ENCODE results near the gene SLC6A20.
"Not testable (repeated sequence)": the region's sequence is repeated elsewhere in the genome, so short reads cannot be mapped to it uniquely, and the experiment has no call there.

SLC6A20 gene

DNA sequence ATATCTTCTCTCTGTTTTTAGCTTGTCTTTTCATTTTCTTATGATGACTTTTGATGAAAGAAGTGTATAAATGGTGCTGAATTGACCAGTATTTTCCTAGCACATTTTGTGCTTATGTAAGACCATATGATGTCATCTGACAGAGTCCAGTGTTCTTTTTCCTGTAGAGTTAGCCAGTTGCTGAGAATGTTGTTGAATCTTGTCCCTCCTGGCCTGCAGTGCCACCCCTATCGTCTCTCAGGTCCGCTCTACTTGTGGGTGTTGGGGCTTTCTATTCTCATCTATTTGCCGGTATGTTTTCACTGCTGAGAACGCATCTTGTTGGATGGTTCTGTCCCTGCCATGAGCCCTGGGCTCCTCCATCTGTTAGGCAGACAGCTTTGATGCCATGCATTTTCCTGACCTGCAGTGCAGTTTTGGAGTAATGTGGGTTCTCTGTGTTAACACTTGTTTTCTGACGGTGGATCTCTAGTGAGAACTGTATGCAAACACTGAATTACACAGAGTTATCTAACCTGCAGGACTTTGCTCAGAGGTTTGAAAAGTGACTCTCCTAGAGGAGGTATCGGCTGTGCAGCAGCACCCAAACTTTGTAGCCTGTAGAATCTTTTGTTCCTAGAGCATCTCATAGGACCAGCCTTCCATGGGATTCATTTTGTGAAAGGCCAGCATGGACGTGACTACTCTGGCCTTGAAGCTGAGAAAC is 44.6 kb downstream of the SLC6A20 start:
- Histone ChIP-seq H3K27ac (no peak overlapping the region), H3K4me3 (no peak overlapping the region)
- no peak for TF ChIP-seq CTCF (IDR thresholded peaks at IDR 0.05)
- no peak for DNase-seq (ENCODE audit: low spot score)

DNA sequence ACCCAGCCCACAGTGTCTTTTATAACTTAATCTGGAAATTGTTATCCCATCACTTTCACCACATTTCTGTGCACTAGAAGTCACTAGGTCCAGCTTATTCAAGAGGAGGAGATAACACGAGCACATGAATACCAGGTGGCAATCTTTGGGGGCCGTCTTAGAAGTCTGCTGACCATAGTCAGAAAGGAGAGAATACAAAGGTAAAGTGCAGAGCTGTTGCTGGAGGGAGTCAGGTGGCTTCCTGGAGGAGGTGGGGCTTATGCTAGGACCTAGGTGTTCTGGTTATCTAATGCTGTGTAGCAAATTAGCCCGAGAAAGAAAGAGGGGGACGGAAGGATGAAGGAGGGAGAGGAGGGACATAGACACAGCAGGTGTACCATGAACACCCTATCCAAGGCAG is 46.5 kb downstream of the SLC6A20 start:
- no peak for DNase-seq (ENCODE audit: low spot score)
- TF ChIP-seq CTCF (IDR thresholded peaks at IDR 0.05): no peak
- Histone ChIP-seq H3K4me3 (no peak overlapping the region), H3K27ac (no peak overlapping the region)

GRCh38 chr3:45749036-45749600 is 47.2 kb downstream of the SLC6A20 start:
- not testable (repeated sequence) for H3K27ac ChIP-seq; H3K4me3 ChIP-seq; DNase-seq (ENCODE audit: low spot score)

DNA sequence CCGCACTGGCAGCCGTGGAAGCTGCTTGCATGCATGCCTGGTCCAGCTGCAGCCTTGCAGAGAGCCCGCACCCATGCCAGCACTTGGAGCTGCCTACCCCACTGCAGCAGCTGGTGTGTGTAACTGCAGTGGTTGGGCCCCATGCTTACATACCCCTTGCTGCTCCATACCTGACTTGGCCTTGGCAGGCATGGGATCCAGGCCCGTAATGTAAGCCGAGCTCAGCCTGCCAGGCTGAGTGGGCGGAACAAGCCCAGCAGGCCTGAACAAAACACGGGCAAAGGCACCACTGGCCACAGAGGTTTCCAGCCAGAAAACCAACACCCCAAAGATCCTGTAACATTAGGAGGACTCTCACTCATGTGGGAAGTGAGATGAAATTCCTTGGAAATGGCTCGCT is 48.3 kb downstream of the SLC6A20 start:
- DNase-seq (ENCODE audit: low spot score): no peak
- no peak overlapping the region for H3K4me3 ChIP-seq
- no peak overlapping the region for H3K27ac ChIP-seq
- no peak for TF ChIP-seq CTCF (IDR thresholded peaks at IDR 0.05)

GRCh38 chr3:45746777-45747622 is 49.3 kb downstream of the SLC6A20 start:
- no peak for DNase-seq (ENCODE audit: low spot score)
- H3K27ac ChIP-seq: no peak overlapping the region
- H3K4me3 ChIP-seq: no peak overlapping the region
- no peak for TF ChIP-seq CTCF (IDR thresholded peaks at IDR 0.05)

- Histone ChIP-seq H3K4me3 (no peak overlapping the region), H3K27ac (no peak overlapping the region)
- no peak for DNase-seq (ENCODE audit: low spot score)
- no peak for TF ChIP-seq CTCF (IDR thresholded peaks at IDR 0.05)
Observed at GRCh38 chr3:45746165-45746776, 50.1 kb downstream of the SLC6A20 start.

DNA sequence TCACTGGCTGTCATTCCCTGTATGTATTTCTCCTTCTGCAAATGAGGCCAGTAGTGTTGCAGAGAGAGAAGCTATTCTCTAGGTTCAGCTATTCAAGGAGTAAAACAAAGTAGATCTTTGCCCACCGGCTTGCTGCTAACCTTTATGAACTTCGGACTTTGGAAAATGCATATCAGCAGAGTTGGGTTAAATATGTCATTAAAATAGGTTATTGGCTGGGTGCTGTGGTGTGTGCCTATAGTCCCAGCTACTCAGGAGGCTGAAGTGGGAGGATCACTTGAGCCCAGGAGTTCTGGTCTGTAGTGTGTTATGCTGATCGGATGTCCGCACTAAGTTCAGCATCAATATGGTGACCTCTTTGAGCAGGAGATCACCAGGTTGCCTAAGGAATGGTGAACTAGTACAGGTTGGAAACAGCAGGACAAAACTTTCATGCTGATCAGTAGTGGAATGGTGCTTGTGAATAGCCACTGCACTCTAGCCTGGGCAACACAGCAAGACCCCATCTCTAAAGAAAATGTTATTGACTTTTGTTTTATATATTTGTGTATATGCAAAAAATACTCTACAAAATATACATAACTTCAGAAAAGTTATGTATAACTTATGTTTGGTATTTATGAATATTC is 53.8 kb downstream of the SLC6A20 start:
- no peak for DNase-seq (ENCODE audit: low spot score)
- Histone ChIP-seq H3K4me3 (no peak overlapping the region), H3K27ac (no peak overlapping the region)
- no peak for TF ChIP-seq CTCF (IDR thresholded peaks at IDR 0.05)
